NCI-H1048 (cell line): Measurements from ENCODE around the gene SLC25A5.
"Not testable (repeated sequence)": the region's sequence is repeated elsewhere in the genome, so short reads cannot be mapped to it uniquely, and the experiment has no call there.

Experiments
- DNase-seq: peaks from one replicate; lab custom pipeline; 2025; lab: John Stamatoyannopoulos, UW

The SLC25A5 gene

GRCh38 chrX:119467842-119468550 is at the start of gene SLC25A5:
TSS of gene SLC25A5 (plus strand) at chrX:119468444. CDS start at chrX:119468516, 72 bp downstream.
- DNase-seq, result peak; percentile 38

- DNase-seq, result no peak
Observed at GRCh38 chrX:119419146-119419545, 49.1 kb upstream of the SLC25A5 start.

GRCh38 chrX:119419898-119420297 is 48.3 kb upstream of the SLC25A5 start:
- no peak for DNase-seq

- no peak for DNase-seq
Observed at GRCh38 chrX:119421016-119421705, 47.1 kb upstream of the SLC25A5 start.

GRCh38 chrX:119423631-119424030 is 44.6 kb upstream of the SLC25A5 start:
- DNase-seq, result no peak

- no peak for DNase-seq
Observed at GRCh38 chrX:119424999-119425398, 43.2 kb upstream of the SLC25A5 start.

GRCh38 chrX:119427024-119427794 is 41.0 kb upstream of the SLC25A5 start:
- DNase-seq, result no peak

- DNase-seq, result no peak
Observed at GRCh38 chrX:119427795-119428185, 40.5 kb upstream of the SLC25A5 start.

- no peak for DNase-seq
Observed at GRCh38 chrX:119429471-119429870, 38.8 kb upstream of the SLC25A5 start.

- DNase-seq, result not testable (repeated sequence)
Observed at GRCh38 chrX:119441295-119441694, 26.9 kb upstream of the SLC25A5 start.

- DNase-seq, result no peak
Observed at GRCh38 chrX:119442286-119442685, 26.0 kb upstream of the SLC25A5 start.

GRCh38 chrX:119453202-119453601 is 15.0 kb upstream of the SLC25A5 start:
- DNase-seq, result no peak

GRCh38 chrX:119455264-119455663 is 13.0 kb upstream of the SLC25A5 start:
- no peak for DNase-seq

- DNase-seq, result no peak
Observed at GRCh38 chrX:119459181-119459580, 9.1 kb upstream of the SLC25A5 start.

- DNase-seq, result no peak
Observed at GRCh38 chrX:119465555-119465954, 2.7 kb upstream of the SLC25A5 start.

GRCh38 chrX:119466970-119467369 is 1.3 kb upstream of the SLC25A5 start:
- DNase-seq, result no peak

- no peak for DNase-seq
Observed at GRCh38 chrX:119467433-119467832, 811 bp upstream of the SLC25A5 start.

GRCh38 chrX:119468551-119469312 is 488 bp downstream of the SLC25A5 start:
- DNase-seq, result peak; percentile 18

- DNase-seq, result no peak
Observed at GRCh38 chrX:119469313-119469635, 1.0 kb downstream of the SLC25A5 start.

GRCh38 chrX:119474615-119475388 is 6.6 kb downstream of the SLC25A5 start:
- no peak for DNase-seq

GRCh38 chrX:119475389-119476101 is 7.3 kb downstream of the SLC25A5 start:
- DNase-seq, result no peak
